ENCODE data around the gene PPP2R3B.

GRCh38 chrX:425056-425455 is 38.3 kb upstream of the PPP2R3B start:
- TF ChIP-seq EP300 (conservative IDR thresholded peaks at IDR 0.05; ENCODE audit: poor library complexity, severe bottlenecking) (no peak), REST (IDR thresholded peaks at IDR 0.05; ENCODE audit: borderline replicate concordance) (no peak), CTCF (IDR thresholded peaks at IDR 0.05; ENCODE audit: poor library complexity, severe bottlenecking) (no peak), EZH2 (IDR thresholded peaks at IDR 0.05; ENCODE audit: borderline replicate concordance, insufficient read depth, low read length, poor library complexity, severe bottlenecking) (no peak), POLR2AphosphoS5 (IDR thresholded peaks at IDR 0.05) (no peak), RAD21 (conservative IDR thresholded peaks at IDR 0.05) (no peak), TAF1 (IDR thresholded peaks at IDR 0.05; ENCODE audit: low read depth) (no peak)

Data from neural cell (in vitro differentiated cells).